HPDE6-E6E7 (cell line): ENCODE data around the gene SAP30.

Experiments used
- DNase-seq: peaks from one replicate; pipeline ENCODE4 v3.0.0; 2011; ENCODE audit warnings: missing footprints; ENCODE audit errors: extremely low spot score

The SAP30 gene

GRCh38 chr4:173367285-173367684, 3.5 kb upstream of the SAP30 start:
- DNase-seq: peak; percentile 5

DNA sequence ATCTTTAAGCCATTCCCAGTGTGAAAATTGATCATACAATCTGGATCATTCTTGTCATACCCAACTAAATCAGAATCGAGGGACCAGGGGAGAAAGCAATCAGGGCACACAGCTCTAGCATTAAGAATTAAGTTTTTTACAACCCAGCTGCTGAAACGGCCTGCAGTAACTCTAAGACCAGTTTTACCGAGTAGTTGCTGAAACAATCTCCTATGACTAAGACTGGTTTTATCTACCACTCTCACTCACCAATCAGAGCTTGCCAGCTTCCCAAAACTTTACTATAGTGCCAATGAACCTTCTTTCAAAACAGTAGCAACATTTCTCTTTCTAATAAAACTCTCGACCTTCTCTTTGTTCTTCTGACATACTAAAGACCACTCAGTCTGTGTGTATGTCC, 2.8 kb upstream of the SAP30 start:
- DNase-seq: no peak

DNA sequence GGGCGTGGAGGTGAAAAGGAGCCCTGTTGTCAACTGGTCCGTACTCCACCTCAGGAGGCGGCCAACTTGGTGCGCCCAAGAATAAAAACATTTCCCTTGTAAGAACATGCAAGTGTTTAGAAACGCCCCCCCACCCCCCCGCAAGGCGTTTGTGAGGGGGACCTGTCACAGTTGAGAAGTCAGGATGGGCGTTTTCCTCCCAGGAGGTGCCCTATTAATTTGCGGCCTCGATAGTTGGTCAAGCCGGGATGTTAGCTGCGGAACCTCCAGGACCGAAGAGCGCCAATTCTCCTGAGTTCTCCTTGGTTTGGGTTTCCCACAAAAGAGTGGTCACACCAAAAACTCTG, 651 bp upstream of the SAP30 start:
- peak; percentile 27 for DNase-seq

GRCh38 chr4:173371292-173372192, 788 bp downstream of the SAP30 start:
- peak; percentile 54 for DNase-seq

GRCh38 chr4:173374588-173374987, 3.8 kb downstream of the SAP30 start:
- DNase-seq: no peak

GRCh38 chr4:173379929-173380328, 9.2 kb downstream of the SAP30 start:
- DNase-seq: no peak

GRCh38 chr4:173380987-173381386, 10.2 kb downstream of the SAP30 start:
- no peak for DNase-seq

DNA sequence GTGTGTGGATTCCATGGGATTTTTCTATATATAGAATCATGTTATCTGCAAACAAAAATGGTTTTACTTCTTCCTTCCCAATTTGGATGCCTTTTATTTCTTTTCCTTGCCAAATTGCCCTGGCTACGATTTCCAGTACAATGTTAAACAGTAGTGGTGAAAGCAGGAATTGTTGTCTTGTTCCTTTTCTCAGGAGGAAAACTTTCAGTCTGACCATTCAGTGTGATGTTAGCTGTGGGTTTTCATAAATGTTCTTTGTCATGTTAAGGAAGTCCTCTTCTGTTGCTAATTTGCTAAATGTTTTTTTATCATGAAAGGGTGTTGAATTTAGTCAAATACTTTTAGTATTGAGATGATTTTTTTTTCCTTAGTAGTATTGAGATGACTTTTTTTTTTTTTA, 10.9 kb downstream of the SAP30 start:
- no peak for DNase-seq

- no peak for DNase-seq
Measured at GRCh38 chr4:173382349-173382748, 11.6 kb downstream of the SAP30 start.

DNA sequence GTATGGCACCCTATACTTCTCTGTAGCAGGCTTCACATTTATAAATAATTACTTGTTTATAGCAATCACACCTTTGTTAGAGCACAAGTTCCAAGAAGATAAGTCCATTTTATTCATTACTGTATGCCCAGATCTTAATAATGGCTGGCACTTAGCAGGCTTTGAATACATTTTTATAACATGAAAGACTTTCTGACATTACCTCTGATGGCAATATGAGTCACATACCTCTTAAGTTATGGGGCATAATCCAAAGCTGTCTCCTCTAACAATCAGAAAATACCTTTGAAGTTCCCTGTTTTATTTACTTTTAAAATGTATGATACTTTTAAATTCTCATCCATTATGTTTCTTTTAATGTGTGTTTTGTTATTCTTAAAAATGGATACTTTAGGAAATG, 16.0 kb downstream of the SAP30 start:
- no peak for DNase-seq

- no peak for DNase-seq
Measured at GRCh38 chr4:173391701-173392100, 20.9 kb downstream of the SAP30 start.

DNA sequence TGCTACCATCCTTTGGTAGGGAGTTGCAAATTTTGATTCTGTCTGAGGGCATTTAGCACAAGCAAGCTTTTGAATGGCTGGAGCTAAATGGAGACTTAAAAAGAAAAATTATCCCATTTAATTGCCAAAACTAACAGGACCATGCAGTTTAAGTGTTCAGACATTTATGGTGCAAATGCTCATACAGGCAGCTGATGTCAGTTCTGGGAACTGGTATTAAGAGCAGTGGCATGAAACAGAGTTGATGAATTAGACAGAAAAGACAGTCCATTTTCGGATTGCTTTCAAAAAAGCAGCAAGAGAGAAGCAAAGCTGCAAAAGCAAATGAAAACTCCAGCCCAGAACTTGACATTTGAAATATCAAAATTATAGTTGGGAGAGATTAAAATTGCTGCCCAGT, 26.9 kb downstream of the SAP30 start:
- DNase-seq: no peak

DNA sequence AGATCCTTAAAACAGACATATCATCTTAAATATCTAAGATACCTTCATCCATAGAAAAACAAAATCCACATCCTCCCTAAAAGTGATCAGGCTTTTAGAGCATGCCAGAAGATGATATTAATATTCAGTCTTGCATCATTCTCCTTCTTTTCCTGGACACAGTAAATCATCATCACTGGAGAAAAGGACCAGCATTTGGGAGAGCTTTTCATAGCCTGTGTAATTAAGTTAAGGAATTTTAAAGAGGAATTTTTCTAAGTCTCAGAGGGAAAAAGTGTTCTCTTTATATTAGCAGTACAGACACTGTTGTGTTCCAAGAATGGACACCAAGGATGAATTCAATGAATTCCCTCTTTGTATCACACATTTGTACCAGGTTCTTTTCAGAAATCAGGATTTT, 27.5 kb downstream of the SAP30 start:
- DNase-seq: no peak

- DNase-seq: no peak
Measured at GRCh38 chr4:173398779-173399415, 28.1 kb downstream of the SAP30 start, which contains the start of gene SCRG1. TSS of gene SCRG1 (minus strand) at chr4:173399116. CDS start at chr4:173391414, 7,702 bp downstream.

GRCh38 chr4:173401063-173401462, 30.3 kb downstream of the SAP30 start:
- DNase-seq: no peak

DNA sequence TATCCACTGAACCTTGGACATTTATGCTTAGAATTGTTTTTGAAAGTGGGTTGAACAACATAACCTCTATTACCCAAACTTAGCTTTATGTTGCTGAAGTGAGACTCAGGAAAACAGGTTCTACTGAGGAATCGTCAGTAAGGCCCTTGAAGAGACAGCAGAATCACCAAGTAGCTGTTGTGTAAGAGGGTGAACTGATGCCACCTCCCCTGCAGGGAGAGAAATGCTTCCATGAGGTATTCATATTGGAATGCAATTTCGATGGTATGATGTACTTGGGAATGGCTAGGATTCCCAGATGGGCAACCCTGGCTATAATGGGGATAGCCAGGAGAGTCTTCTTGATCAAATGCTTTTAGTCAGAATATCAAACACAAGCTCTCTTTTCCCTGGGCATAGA, 32.3 kb downstream of the SAP30 start:
- DNase-seq: no peak

DNA sequence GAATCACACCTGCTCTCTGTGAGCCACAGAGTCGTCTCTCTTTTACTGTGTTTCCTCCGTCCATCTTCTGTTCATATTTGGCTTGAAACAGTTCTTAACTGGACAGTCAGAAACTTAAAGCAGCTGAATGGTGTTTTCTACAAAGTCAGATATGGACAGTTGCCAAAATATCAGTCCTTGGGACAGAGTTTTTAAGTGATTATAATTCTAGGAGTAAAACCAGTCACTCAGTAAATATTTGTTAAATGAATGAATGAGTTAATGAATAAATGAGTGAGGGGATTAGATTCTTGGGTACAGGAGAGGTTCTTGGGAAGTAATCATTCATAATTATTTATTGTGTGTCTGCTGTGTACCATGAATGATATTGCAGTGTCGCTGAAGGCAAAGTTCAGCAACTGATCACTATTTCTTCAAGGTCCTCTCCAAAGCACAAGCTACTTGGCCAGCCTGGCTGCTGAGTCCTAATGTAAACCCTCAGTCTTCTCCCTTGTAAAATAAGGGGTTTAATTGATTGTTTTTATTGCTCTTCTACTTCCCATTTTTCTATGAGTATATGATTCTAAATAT, 33.6 kb downstream of the SAP30 start:
- no peak for DNase-seq

DNA sequence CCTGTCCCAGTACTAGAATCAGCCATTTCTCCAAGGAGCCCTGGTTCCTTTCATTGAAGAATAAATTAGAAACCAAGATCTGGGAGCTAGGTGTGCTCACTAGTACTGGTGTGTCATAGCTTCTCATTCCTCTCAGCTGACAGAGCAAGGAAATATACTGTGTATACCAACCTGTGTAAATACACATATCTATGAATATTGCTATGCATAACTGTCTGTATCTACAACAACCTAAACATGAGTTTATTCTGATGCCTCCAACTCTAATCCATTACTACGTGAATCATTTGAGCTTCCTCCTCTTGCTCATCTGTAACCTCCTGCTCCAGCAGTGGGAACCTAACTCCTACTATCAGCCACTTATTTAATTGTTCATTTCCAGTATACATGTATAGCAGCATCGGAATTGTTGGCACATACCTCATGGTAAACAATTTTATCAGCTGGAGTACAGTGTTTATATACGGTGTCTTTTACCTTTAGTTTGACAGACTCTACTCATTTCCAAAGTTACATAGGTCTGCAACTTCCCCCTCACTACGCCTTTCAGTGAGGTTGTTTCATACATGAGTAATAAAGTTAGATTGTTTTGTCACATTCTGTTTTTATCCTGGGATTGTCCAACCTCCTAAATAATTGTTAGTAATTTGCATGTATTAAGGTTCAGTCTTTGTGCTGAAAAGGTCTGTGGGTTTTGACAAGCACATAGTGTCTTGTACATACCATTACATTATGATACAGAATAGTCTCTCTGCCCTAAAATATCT, 35.3 kb downstream of the SAP30 start:
- DNase-seq: no peak

GRCh38 chr4:173410079-173410478, 39.3 kb downstream of the SAP30 start:
- DNase-seq: no peak

DNA sequence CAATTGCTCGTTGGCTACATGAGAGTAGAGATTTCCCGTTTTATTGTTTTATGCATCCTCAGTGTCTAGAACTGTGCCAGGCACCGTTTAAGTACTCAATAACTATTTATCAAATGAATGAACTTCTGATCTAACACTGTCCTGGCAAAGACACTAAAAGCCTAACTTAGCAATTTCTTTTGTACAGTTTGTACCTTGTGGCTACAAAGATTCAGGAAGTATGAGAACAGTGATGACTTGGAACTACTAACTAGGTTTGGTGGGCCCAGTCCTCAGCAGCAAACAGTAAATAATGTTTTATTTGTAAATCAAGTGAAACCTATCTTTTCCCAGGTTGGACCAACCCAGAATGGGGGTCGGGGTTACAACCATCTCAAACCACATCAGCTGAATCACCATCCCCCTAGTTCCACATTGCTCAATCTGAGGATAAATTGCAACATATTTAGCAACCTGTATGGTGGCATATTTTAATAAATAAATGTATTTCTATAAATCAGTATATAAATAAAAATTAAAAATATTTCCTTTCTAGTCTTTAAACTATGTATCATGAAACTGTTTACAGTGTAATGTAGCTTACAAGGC, 40.4 kb downstream of the SAP30 start:
- no peak for DNase-seq

- DNase-seq: no peak
Measured at GRCh38 chr4:173413036-173413435, 42.3 kb downstream of the SAP30 start.

DNA sequence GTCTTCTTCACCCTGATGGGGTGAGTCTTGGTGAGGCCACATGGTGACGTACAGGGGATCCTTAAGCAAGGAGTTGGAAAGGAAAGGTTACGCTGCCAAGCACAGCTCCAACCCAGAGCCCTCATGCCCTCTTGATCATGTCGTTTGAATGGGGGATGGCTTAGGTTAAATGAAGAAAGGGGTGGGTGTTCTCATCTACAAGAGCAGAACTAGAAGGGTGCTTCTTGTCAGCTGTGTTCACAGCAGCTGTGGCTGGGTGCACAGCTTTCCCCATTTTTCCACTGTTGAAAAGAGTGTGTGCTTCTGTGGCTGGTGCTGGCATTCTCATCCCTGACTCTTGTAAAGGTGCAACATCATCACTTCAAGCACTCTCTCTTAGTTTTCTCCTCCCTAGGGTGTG, 43.7 kb downstream of the SAP30 start:
- DNase-seq: no peak
